ENCODE results near the gene SPTB.
A peak's percentile ranks its signal among the peaks of the same experiment; 100 is the strongest.

The SPTB gene

GRCh38 chr14:64704143-64704742 is 175.5 kb downstream of the SPTB start, which contains the start of gene PLEKHG3:
TSS of gene PLEKHG3 (plus strand) at chr14:64704424. CDS start at chr14:64727632, 23,208 bp downstream.
- DNase-seq: peak; percentile 79

DNA sequence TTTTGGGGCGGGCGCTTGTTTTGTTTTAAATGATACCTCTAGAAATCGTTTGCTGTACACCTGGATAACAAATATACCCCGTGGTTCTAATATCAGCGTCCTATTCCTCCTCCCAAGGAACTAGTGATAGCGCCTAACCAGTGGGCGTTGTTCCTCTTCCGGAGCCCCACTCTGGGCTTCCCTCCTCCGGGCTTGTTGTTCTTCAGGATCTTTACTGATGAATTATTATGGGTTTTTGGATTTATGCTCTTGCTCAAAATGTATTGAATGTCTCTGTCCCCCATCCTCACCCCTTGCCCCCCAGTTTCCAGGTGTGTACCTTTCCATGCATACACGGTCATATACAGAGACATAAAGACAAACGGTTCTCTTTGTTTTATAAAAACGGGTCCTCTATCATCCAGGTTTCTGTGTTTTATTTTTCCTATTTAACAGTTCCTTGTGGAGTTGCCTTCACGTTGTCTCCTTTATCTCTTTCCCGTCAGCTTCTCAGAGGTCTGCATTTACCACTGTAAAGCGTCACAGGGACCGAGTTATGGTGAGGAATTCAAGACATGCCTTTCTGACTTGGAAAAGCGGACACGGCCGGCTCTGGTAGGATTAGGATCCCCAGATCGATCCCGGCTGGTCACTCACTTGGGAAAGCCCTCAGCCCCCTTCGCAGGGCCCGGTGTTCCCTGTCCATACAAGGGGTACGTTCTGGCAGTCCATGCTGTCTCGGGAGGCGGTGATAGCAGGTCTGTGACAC is 176.1 kb downstream of the SPTB start:
- DNase-seq: peak; percentile 56

GRCh38 chr14:64702493-64703394 is 177.0 kb downstream of the SPTB start:
- no peak for DNase-seq

DNA sequence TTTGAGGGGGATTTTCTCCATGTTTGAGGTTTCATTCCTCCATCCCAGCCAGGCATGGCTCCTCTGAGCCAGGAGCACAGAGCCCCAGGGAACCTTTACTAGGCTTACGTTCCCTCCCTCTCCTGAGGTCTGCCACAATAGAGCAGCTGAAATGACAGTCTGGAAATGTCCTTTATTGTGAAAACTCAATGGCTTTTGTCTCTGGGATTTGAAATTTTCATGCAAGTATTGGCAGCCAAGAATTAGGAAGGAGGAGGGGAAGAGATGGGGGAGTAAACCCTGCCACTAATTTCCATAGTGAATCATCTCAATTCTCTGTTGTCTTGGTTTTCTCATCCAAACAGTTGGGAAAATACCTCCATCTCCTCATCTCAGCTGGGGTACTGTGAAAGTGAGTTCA is 178.0 kb downstream of the SPTB start:
- no peak for DNase-seq

GRCh38 chr14:64700894-64701293 is 178.8 kb downstream of the SPTB start:
- DNase-seq: no peak

DNA sequence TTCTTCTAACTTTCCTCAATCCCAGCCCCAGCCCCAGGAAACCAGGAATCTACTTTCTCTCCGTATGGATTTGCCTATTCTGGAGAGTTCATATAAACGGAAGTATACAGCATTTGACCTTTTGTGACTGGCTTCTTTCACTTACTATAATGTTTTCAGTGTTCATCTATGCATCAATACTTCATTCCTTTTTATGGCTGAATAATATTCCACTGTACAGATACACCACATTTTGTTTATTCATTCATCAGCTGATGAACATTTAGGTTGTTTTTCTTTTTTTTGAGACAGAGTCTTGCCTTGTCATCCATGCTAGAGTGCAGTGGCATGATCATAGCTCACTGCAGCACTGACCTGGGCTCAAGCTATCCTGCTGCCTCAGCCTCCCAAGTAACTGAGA is 179.4 kb downstream of the SPTB start:
- DNase-seq: no peak

DNA sequence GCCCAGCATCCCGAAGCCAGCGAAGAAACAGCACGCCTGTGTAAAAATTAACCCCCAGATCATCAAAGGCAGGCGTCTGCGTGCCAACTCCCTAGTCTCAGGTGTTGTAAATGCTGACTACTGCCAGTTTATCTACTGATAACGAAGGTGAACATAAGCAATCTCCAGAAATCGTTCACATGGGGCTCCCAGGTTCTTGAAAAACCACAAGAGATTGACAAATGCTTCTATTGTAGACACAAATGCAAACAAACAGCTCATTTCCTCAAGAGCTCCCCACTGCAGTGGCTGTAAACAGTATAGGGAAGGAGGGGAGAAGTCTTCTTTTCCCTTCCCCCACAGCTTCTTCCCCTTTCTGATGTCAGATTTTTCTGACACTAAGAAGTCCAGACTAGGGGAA is 180.8 kb downstream of the SPTB start:
- DNase-seq: no peak

DNA sequence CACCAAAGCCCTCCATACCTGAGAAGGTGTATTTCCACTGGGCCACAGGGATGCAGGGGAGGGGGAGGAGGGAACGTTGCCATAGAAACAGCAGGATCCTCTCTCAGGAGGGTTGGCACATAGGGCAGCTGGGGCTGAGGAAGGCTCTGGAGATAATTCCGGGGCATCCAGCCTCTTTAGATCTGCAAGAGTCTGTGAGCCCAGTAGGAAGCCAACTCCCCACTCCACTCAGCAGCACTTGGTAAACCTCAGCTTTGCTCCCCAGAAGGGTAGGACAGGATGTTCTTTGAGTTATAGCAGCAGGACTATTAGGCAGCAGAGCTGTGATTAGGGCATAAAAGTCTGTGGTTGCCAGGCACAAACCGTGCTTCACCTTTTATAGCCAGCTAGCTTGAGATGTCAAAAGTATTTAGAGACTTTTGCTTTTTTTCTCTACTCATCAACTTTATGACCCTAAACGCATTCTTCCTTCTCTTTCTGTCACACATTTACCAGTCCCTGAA is 183.3 kb downstream of the SPTB start:
- no peak for DNase-seq
